ENCODE data around the gene SRI.

Gene SRI

DNA sequence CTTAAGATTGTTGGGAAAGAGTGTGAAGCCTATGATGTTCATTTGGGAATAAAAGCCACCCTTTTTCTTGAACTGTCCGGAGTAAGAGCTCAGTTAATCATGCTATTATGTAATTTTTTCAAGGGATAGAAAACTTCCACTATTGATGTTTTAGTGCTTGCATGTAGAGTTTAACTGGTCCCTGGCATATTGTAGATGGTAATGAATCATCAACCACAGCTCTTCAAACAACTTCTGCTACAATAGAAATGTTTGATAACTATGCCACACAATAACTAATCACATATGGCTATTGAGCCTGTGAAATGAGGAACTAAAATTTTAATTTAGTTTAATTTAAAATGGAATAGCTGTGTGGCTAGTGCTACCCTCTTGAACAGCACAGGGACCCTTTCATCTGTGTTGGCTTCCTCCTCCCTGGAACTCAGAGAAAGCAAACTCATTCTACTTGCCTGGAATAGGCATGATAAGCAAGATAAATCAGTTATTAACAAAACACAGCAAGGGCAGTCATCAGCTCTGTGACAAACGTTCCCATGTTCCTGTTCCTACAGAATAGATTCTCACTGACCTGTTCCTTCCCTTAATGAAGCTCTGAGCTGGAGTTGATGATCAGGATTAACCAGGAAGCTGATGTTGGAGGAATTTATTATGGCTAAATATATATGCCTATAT lies 4.9 kb upstream of the SRI start:
- DNase-seq, result no peak

DNA sequence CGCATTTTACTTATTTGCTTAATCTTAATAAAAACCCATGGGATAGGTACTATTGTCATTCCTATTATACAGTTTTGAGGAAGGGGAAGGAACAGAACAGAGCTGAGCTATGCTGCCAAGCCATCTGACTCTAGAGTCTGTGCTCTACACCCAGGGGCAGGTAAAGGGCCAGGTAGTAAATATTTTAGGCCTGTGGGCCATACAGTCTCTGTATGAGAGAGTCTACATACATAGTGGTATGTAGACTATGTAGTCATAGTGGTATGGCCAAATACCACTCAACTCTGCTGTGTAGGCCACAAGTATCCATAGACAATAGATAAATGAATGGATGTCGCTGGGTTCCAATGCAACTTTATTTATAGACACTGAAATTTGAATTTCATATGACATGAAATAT lies 3.4 kb upstream of the SRI start:
- no peak for DNase-seq

DNA sequence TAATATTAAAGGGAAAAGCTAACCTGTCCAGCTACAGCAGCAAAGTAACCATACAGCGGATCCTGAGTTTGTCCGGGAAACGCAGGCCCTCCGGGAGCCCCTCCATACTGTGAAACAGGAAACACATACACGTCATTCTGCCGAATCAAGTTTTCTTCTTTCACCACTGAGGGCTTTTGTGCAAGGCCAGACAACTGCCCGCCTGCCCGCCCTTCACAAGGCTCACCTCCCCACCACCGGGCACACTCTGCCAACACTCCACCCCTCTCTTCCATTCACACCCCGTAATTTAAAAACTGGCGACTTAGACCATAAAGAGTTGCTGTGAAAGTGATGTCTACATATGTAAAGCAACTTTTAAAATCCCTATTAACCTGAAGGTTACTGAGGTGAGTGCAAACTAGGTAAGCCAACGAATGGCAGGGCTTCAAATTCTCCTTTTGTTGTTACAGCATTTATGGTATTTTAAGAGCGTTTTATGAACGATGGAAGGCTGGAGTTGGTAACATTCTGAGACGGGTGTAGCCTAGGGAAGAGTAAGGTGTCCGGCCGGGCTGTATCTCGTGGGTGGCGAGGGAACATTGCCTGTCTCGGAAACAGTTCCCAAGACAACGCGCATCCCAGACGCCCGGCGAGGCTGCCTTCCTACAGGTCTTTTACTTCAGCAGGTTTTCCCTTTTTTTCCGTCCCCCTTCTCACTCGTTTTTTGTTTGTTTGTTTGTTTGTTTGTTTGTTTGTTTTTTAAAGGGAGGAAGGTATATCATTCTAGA lies 817 bp downstream of the SRI start:
- peak; percentile 8 for DNase-seq

DNA sequence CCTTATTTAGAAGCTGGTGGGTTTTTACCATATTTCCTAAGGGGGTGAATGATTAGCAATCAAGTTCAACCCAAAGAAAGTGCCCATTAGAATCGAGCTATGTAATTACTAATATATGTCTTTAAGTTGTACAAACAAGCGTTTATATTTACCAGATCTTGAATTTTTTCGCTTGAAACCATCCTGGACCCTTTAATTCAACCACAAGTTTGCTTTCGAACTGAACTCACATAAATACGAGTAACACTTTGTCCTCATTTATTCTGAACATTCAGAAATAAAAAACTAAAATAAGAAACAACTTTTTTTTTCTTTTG lies 1.5 kb downstream of the SRI start:
- no peak for DNase-seq

DNA sequence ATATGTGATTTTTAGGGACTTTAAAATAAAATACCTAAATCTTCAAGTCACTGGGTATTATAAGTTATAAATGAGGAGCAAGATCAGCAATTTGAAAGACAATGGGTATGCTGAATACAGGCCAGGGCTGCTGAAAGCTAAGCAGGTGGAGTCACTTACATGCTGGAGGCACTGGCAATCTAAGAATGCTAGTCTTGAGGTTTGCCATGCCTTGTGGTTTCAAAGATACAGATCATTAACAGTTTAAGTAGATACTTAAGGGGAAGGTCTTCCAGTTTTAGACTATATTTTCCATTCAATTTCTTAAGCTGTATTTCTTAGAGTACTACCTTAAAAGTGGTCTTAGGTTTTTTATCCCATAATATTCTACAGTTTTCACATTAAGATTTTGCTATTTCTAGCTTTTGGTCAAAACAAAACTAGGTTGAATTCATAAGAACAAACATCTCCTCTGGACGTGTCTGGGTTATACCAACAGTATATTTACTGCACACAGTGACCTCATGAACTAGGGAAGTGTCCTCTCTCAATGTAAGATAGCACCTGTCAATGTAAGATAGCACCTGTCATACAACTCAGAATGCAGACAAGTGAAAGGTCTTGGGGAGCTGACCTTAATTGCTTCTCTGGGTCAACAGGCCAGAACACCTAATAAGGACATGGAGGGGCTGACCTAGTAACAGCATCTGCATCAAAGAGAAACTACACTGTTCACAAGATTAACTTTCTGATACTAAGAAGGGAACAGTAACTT lies 2.0 kb downstream of the SRI start:
- DNase-seq, result no peak

DNA sequence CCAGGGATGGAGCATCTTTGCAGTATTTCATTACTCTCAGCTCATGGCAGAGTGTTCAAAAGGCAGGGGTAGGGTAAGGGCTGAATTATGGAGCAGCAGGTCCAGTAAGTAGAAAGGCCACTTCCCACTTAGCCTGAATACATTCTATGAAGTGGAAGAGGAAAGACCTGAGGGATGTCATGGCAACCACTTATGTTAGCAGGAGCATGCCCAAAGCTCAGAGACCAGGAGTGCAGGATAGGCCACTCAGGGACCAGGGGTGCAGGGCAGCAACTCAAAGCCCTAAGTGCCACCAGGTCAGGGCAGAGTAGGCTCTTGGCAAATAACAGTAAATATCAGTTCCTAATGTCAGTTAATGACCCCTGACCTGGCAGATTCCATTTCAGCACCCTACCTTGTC lies 3.6 kb downstream of the SRI start:
- no peak for DNase-seq

DNA sequence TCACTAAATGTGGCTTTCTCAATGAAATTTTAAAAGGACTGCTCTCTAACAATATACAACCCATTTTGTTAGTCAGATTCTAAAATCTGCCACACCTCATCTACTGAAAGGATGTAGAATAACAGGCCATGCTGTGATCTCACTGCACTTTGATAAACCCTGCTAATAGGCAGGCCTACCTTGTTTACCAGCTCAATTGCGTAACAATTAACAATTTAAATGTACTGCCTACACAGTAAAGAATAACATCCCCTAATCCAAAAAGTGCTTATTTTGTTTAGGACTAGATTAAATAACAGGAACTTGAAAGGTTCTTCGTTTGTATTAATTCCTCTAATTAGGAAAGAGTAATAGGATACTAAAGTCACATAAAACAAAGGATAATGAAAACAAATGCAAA lies 4.5 kb downstream of the SRI start:
- DNase-seq, result no peak

DNA sequence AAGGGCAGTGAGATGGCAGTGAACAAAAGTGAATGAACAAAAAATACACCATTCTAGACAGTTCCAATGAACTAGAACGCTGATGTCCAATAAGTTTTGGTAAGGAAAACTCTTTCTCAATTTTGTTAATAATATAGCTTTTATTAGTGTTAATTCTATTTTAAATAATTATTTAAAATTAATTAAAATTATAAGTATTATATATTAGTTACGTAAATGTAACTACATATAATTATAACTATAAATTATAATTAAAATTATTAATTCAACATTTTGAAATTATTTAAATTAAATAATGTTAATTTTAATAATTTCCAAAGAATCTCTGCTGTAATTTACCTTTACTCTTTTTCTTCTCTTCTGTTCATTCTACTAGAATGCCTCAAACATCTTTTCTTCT lies 5.4 kb downstream of the SRI start:
- no peak for DNase-seq

DNA sequence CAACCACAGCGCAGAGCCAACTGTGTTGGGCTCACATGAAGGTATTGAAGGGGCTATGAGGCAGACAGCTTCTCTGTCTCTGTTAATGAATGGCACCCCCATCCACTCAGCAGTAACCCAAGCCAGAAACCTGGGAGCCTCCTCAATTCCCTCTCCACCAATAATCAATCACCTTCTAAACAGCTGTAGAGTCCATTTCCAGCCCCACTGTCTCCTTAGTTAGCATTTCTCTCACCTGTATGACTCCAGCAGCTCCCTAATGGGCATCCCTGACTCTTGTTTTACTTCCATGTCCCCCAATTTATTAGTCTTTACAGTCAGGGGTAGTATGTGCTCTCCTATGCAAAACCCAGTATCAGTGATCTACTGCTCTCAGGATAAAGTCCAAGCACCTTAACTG lies 6.9 kb downstream of the SRI start:
- no peak for DNase-seq

DNA sequence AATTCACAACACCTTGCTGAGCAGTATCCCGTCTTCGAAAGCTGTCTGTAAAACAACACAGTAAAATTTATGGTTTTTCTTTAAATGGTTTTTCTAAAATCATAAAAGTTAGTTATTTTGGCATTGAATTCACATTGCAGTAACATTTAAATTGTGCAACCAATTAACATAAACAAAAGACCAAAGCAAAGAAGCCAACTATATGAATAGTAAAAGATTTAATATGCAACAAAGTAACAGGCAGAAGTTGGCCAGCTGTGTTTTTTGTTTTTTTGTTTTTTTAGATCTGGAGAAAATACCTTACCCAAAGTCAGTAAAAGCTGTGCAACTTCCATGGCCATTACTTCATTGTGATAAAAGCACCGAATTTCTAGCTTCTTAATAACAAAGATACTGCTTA lies 11.3 kb downstream of the SRI start:
- DNase-seq, result no peak

DNA sequence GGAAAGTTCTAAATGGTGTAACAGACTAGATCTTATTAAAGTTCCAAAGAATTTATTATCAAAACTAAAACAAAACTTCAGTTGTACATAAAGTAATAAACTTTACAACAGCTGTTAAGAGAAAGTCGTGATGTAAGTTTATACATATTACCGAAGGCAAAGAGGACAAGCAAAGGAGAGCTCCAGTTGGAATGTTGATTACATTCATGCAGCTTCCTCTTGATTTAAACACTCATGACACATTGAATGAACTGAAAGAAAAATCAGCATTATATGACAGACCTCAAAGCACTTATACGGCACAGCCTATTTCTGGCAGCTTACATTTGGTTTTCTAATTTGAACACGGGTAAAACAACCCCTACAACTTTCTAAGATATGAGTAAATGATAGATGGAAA lies 13.6 kb downstream of the SRI start:
- DNase-seq, result no peak

DNA sequence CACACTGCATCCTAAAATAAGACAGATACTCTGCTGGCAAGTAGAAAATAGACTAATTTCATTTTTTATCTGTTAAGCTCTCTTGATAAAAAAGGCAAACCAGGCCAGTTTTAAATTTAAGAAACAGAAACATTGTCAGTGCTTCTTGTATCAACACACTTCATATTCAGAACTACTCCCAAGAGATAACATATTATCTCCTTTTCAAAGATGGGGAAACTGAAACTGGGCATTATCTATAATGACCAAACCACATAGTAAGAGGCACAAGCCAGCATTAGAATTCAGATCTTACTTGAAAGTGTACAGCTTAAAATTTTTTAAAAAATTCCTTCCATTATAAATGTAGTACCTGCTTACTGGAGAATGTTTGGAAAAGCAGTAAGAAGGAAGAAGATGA lies 14.7 kb downstream of the SRI start:
- no peak for DNase-seq

DNA sequence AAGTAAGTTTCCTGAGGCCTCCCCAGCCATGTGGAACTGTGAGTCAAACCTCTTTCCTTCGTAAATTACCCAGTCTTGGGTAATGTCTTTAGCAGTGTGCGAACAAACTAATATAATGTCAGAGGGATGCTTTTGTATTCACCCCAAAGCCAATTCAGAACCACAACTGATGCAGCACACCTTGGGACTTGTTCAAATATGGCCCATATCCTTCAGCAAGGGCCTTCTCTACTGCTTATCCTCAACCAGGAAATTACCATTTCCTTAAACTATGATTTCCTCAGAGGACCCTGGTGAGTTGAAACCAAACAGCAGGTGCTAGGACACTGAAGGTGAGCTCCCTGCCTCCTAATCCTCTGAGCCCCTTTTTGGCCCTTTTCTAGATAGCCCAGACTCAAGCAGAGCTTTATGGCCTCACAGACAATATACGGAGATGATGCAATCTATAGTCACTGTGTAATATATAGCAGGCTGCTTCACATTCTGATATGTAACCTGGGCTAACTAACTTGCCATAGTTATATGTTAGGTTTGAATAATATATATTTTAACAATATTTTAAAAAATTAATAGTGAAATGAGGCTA lies 15.2 kb downstream of the SRI start:
- no peak for DNase-seq

DNA sequence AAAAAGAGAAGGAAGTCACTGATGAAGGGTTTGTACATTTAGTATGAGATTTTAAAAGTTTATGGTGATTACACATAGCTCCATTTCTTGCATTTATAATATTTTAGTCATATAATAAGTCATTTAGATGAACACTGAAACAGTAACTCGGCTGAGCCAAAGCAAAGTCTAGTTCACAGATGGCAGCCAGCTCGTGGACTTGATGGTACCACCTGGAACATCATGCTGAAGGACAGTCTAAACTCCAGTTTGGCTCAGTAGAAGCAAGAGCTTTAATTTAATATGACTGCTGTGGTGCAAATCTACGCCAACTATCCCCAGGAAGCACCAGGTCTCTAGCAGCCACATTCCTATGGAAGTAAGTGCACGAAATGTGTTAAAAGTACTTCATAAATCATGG lies 16.4 kb downstream of the SRI start:
- no peak for DNase-seq

DNA sequence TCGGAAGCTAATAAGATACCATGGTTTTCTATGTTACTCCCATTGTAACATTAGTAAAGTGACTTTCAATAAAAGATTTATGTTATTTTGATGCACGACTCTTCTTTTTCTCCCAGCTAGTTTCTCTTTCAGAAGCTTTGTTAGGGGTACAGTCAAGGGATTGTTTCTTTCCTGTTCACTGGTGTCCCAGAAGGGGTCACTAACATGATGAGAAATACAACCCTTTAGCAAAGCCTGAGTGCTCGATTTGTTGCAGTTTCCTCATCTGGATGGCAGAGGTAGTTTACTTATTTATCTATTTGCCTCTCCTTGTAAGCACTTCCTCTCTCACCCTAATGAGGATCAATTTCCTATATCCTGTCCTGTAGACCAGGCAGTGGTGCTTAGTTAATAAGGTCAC lies 17.0 kb downstream of the SRI start:
- no peak for DNase-seq

DNA sequence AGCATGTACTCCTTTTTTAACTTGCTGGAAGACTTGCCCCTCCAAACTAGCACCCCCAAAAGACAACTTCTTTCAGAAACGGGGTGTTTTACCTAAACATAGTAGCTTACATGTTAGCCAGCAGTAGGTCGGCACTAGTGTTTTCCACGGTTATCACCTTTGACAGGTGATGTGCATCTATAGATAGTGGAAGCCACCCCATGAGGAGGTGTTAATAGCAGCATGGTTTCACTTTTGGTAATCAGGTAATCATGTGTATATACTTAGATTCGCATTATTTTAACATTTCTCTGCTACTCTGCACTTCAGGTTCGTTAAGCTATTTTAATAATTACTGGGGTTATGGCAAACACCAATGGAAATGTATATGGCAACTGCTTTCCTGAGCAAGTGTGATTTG lies 17.6 kb downstream of the SRI start:
- no peak for DNase-seq

DNA sequence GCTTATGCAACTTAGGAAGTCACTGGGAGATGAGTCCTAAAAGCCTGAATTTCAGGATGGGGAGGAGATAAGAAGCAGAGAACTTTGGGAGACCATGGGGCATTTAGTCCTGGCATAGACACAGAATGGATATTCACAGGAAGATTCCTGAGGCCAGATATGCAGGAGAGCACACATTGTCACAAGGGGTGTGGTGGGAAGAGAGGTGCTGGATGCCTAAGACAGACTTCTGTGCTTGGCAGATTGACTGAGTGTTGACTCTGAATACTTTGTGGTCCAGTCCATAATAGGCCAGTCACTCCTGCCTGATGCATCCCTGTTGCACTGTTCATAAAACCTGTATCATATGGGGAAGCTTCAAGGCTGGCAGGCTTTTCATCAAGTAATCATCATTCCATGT lies 18.5 kb downstream of the SRI start:
- DNase-seq, result no peak

DNA sequence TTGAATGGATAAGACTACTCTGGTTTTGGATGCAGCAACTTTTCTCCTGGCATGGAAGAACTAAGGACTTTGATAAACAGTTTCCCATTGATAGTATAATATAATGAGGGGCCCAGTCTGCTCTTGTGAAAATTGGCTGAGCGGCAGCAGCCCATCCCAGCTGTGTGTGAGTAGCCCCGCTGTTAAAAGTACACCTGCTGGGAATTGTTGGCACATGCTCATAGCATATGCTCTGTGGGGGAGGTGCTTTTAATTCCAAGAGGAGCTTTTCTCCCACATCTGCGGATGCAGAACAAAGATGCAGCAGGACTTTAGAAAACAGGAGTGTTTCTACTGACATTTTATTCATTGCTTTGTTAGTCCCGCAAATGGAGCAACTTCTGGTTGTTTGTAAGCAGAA lies 19.0 kb downstream of the SRI start:
- DNase-seq, result no peak

DNA sequence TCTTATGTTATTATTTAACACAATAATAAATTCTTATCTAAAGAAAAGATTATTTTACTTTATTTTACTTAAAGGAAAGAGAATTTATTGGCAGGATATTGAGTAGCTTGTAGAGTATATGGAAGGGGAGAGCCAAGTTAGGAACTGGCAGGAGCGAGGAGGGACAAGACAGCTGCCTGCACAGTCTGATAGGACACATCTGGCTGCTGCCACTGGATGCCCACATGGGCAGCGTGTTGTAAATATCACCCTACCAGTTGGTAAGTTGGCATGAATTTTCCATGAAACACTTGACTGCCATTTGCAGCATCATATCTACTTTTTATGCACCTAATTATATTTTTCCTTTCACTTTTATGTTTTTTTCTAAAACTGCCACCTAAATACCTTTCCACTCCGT lies 19.6 kb downstream of the SRI start:
- DNase-seq, result no peak

DNA sequence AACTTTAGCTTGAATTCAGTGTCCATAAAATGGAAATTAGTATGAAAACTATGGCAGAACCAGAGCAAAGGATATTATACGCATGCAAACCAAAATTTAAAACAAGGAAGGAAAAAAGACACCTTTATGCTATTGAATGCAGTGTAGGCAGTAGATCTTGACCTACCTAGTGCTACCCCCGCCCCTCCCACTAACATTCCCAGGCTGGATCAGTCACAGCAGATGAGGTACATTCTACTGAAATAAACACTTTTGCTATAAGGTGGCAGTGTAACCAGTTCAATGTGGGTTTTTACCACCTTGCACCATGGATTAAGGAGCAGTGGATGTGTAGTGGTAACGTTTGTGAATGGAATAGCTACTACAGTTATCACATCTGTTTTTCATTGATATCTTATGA lies 27.9 kb downstream of the SRI start:
- no peak for DNase-seq

DNA sequence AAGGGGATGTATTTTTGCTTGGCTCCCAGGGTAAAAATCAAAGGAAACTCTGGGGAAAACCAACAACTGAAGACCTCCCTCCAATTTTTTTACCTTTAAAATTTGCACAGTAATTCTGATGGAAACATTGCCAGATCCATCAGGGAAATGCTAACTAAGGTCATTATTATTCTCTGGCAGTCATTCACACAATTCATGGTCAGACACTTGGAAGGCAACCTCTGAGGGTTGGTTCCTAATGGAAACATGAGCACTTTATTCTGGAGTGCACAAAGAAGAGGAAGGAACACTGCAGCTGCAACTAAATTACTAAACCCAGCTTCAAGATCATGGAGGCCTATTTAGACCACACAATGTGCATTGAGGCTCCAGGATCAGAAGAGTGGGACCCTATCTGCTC lies 34.2 kb downstream of the SRI start:
- DNase-seq, result no peak

DNA sequence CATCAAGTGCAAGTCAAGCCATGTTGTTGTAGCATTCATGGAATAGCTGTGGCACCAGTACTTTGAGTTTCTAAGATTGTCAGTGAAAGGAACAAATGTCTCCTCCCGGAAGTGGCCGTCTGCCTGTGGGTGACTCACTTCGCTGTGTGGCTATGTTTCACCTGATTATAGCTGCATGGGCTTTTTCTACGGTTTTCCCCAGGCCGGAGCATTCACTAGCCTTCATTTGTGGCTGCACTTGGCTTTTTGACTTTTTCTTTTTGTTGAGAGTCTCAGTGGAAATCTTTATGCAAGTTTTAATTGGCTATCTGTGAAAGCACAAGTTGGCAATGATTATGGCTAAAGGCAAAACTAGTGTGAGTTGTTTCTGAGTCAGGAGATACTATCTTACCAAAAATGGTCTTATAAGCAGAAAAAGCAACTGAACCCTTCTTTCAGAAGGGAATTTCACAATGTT lies 35.0 kb downstream of the SRI start:
- no peak for DNase-seq

DNA sequence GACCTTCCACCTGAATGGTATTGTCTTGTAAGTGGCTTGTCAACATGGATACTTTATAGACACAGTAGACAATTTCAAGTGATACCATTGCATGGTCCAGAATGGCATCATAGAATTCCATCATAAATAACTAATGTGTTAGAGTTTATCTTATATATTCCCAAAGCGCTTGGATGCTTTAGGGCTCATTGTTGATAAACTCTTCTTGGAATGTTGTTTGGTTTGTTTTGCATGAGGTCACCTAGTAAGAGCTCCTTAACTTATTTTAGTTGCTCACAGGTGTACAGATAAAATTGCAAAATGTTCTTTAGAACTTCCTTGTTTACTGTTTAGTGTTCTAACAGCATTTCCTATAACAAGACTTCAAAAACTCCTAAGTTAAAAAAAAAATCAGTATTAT lies 36.8 kb downstream of the SRI start:
- DNase-seq, result no peak

DNA sequence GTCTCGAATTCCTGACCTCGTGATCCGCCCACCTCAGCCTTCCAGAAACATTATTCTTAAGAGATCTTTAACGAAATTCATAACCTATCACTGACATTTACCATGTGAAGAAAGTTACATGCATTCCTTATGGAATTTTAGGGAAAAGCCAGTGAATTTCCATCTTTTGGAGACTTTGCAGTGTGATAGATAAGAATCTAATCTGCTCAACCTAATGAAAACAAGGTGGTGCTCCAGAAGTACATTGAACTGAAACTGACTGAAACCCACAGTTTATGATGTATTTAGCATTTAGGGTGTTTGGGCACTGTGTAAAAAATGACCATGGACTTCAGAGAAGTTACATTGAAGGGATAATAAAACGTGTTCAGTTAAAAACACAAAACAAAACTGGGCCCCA lies 43.6 kb downstream of the SRI start:
- DNase-seq, result no peak
